ENCODE results near the gene COL4A2.

COL4A2 gene

DNA sequence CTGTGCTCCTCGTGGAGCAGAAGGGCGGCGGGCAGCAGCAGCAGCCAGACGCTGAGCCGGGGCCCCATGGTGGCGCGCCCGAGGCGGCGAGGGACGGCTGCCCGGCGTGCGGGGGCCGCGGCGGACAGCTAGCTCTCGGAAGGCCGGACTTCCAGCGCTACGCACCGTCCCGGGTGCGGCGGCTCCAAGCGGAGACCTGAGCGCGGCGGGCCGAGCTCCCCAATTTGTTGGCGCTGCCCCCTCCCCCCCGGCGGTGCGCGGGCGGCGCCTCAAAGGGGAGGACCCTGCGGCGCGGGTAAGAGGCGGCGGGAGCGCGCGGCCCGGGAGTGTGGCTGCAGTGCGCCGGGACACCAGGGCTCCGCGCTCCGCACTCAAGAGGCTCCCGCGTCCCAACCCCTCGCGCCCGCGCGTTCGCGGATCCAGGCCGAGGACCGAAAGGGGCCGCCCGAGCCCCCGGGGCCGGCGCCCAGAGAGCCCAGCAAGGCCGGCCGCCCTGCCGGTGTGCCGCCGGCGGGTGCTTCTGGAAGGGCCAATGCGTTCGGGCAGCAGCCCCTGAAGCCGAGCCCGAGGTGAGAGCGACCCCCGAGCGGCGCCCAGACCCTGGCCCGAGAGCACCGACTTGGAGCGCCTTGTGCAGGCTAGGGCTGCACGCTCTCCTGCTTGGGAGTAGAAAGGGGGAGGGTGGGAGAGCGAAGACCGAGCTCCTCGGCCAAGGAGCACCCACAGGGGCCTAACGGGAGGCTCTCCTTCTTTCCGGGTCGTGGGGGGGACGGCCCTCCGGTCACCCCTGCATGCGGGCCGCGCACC lies at the start of gene COL4A2, which contains the start of gene COL4A1:
Gene COL4A2, plus strand, starts transcription at position 325 of the 807 bp plus-strand sequence. CDS start 620 bp downstream, outside the sequence.
Gene COL4A1, minus strand, starts transcription at position 198 of the 807 bp plus-strand sequence. Its CDS starts 130 bp downstream, at position 68.
- no peak for DNase-seq

DNA sequence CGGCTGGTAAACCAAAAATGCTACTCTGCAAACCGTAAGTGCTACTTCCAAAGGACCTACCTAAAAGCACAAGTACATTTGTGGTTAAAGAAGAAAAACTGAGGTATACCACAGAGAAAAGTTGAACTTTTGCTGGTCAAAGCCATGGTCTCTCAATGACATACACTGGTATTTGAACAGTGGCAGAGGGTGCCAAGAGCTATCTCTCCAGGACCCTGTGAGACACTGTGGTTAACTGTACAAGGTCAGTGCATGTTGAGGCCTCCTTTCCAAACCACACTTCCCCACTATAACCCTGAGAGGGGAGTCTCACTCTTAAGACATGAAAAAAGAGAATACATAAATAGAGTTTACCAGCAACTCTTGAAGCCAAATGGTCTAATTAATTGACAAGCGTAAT lies 49.7 kb upstream of the COL4A2 start:
- no peak for DNase-seq

DNA sequence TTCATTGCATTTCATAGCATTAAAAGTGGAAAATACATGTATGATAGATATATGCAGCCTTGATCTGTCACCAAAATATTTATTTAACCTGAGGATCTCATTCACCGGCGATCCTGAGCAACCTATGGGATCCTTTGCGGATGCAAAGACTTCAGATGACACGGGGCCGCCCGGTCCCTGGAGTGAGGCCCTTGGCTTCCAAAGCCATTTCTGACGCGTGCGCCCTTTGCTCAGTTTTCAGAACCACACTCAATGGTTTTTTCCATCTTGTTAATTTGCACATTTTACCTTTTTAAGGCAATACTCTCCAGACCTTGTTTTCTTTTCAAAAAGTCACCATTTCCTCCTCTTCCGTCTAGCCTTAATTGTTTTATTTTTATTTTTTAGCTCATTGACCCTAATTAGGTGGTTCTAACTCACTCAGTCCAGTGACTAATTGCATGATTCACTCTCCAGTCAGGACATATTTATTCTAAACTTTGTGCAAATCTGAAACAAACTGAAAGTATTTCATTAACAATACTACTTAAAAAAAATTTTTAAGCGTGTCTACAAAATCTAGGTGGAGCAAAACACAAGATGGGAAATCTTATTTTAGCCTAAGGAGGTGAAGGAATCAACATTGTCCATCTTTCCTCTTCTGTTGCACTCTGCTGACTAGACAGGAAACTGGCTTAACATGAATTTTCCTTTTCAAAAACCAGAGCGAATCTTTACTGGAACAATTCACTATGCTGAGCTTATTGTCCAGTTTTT lies 48.0 kb upstream of the COL4A2 start:
- DNase-seq = no peak

DNA sequence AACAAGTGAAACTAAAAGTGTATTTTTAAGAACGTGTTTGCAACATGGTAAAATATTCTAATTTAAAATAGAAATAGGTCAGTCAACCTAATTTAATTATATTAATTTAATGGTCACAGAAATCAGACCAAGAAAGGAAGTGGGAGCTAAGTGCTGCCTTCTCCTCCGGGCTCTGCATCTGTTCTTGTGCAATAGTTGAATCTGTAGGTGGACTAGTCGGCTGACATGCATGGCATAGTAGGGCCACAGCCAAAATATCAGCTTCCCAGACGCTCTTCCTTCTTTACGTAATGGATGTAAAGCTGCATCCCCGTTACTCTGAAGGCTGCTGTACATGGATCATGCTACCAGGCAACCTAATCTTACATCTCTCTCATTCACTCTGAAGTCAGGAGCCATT lies 47.4 kb upstream of the COL4A2 start:
- no peak for DNase-seq

DNA sequence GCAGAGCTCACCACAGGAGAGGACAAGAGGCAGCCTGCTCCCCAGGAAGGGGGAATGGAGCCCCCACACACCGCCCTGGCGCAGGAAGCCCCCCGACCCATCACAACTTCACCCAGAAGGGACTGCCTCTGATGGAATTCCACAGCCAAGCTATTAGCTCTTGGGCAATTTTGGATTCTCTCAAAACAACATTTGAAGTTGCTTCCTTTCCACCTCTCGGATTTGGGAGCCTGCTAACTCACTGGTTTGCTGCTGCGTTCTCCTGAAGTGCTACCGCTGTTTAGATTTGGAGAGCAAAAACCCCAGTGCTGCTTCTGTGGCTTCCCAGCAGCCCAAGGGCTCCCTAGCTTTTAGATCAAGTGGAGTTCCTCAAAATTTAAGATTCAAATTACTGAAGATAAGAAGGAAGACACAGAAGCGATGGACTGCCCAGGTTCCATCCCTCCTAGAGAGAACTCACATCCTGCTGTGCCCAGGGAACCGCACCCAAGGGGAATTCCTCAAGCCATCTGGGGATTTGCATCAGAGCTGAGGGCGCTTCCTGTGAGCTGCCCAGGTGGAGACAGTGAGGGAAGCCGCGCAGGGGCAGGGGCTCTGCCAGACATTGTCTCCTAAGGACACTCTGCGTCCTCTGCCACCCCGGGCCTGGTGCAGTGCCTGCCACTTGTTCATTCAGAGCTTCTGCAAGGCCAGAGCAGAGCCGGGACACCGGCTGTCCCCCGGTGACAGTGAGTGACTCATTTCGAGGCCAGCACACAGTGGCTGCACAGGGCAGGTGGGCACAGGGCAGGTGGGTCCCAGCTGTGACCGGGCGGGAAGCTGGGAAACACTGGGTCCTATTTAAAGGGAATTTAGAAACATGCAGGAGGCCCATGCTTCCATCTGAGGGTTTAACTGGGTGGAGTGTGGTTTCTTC lies 45.7 kb upstream of the COL4A2 start:
- DNase-seq = no peak

DNA sequence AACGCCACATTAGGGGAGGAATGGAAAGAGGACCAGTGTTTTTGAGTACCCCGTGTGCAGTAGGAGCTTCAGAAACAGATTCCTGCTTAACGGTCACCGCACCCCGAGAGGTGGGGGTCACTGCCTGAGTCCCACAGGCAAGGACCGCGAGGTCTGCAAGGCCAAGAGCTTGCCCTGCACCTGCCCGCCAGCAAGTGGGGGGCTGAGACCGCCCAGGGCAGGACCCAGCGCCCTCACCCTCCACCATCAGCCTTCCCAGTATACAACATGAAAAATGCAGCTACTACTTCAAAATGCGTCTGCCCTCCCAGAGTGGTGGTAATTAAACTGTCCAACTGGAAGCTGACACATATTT lies 45.0 kb upstream of the COL4A2 start:
- no peak for DNase-seq

DNA sequence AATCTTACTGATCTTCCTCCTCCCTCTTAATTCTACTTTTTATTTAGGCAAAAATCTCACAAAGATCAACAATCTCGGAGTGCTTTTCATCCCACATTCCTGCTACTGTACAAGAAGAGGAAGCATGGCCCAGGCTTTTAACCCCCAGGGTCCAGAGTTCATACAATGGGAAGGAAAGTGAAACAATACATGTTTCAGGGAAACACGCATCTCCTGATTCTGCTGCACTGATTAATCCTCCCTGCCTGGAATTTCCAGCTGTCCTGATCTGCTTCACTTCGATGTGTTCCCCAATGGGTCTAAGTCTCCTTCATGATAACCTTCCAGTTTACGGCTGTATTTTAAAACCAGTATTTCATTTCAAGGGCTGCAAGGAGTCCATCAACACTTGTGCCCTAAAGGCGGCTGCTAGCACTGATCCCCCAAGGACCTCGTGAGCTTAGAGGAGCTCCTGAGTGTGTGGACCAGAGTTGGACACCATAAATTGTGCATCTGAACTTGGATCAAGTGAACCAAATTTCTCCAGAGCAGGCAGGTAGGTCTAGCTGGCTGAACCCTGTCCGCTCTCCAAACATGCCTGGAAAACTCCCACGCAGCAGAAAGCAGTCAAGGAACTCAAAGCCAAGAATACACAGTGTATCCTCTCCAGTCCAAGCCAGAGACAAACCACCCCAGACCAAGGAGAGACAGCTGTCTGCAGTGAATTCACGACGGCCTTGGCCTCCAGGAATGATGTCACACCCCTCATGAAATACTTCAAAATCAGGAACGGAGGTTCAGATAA lies 44.4 kb upstream of the COL4A2 start:
- DNase-seq = no peak

DNA sequence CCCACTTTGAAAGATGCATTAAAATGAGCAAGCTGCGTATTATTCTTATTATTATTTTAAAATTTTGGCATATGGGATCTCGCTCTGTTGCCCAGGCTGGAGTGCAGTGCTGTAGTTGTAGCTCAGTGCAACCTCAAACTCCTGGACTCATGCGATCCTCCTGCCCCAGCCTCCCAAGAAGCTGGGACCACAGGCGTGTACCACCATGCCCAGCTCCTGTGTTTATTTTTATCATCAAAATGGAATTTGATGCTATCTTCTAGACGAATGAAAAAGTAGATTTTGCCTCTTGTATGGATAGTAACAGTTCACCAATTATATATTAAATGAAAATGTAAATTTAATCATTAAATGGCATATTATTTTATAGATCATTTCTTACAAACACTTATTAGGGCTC lies 43.7 kb upstream of the COL4A2 start:
- no peak for DNase-seq

DNA sequence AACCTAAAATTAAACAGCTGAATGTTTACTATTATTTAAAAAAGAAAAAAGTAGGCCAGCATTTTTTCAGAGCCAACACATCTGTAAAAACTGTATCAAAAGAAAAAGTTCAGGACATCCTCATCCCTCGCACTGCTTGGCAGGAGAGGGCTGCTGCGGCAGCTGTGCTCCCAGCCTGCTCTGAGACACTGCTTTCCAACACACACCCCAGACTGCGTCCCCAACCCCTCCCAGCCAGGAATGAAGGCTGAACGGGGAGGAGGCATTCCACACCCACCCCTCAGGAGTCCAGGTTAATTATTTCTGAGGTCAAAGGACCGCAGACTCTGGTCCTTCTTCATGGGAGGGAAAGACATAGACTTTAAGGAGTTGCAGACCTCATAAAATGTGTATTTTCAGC lies 43.2 kb upstream of the COL4A2 start:
- no peak for DNase-seq

DNA sequence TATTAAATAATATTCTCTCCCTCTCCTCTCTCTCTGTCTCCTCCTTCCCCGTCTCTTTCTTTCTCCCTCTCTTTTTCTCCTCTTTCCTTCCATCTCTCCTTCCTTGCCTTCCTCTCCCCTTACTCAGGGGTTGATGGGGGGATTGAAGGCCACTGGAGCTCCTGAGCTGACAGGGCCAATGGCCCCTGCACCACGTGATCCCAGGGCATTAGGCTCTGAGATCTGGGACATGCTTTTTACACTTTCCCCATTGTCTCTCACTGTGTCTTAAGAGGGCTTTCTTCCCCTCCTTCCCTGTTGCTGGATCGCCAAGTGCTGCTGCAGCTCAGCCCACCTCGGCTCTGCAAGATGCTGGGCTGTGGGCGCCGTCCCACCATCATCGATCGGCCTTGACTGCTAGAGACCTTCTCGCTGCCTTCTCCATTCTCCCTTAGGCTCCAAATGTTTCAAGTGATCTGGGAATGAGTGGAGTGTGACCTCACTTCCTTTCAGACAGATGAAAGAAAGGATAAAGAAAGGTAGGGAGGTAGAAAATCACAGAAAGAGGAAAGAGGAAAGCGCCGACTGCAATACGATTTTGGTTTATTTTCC lies 42.3 kb upstream of the COL4A2 start:
- DNase-seq = no peak

DNA sequence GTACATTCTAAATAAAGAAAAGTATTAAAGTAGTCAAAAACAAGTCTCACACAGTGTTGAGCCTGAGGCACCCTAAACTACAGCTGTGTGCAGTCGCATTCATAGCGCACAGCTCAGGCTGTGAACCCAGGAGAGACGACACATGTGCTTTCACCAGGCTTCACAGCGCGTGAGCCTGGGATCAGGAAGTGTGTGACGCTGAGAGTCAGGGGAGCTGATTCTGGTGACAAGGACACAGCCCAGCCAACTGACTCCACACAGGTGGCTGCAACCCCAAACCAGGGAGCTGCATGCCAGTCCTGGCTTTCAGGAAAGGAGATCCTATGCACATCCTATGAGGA lies 41.8 kb upstream of the COL4A2 start:
- no peak for DNase-seq

DNA sequence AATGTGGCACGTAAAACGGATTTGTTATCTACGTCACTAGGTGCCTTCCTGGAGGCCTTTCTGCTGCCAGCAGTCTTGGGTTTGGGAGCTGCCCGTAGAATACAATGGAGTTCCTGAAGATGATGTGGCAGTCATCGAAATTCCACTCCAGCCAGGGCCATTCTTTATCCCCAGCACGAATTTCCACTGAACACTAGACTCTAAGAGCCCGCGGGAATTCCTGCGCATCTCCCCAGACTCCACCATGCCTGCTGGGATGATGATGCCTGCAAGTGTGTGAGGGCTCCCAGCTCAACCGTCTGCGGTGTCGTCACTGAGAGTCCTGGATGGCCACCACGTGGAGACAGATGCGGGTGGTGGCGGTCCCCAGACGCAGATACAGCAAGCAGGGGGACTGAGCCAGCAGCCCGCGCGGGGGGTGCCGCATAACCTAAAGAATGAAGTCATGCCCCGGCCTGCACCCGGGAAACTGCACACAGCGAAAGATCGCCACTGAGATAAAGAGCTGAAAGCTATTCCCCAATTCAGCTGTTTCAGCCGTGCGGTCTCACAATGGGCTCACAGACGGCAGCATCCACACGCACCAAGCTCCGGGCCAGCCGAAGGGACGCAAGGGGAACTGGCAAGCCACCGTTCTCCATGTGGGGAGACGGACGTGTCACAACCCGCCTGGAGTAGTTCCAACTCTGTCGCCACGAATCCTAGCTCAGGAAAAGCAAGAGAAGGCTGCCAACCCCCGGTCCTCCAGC lies 41.2 kb upstream of the COL4A2 start:
- no peak for DNase-seq

DNA sequence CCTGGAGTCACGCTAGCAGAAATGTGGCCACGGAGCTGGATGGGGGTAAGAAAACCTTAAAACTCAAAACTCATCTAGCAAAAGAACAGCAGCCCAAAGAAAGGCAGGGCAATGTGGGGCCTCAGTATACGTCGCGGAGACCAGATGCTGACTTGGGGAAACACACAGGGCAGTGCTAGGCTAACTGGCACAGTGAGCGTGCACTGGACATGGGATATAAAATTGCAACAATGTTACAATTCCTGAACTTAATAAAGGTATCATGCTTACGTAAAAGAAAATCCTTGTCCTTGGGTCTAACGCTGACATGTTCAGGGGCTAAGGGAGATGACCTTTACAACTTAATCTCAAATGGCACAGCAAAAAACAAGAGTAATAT lies 40.7 kb upstream of the COL4A2 start:
- DNase-seq = no peak

DNA sequence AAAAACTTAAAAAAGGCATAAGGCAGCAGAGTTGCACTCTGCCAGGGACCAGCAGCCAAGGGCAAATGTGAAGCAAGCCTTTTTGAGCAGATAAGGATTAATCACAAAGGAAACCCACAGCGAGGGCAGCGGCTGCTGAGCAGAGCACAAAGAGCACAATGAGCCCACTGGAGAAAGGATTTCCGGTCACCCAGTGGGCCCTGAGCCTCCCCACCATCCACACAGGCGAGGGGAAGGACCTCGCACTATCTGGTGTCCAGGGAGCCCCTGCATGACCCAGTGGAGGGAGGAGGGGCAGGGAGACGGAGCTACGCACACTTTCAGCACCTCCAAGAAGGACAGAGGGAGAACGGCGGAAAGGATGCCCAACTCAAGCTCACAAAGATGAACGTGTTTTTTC lies 40.1 kb upstream of the COL4A2 start:
- no peak for DNase-seq

DNA sequence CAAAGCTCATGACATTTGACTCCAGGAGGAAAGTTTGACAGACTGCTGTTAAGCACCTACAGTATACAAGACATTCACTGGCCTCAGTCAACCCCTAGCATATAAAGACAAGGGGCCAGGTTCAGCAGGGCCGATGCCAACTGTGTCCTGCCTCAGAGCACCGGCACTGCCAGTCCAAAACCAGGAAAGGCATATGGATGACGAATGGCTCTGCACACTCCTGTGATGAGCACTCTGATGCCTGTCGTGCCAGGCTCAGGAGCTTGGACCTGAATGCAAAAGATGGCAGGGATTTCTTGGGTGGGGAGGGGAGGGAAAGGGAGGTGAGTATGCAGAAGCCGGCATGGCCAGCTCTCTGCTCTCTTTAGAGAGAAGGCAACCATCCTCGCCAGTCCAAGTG lies 39.0 kb upstream of the COL4A2 start:
- DNase-seq = no peak

DNA sequence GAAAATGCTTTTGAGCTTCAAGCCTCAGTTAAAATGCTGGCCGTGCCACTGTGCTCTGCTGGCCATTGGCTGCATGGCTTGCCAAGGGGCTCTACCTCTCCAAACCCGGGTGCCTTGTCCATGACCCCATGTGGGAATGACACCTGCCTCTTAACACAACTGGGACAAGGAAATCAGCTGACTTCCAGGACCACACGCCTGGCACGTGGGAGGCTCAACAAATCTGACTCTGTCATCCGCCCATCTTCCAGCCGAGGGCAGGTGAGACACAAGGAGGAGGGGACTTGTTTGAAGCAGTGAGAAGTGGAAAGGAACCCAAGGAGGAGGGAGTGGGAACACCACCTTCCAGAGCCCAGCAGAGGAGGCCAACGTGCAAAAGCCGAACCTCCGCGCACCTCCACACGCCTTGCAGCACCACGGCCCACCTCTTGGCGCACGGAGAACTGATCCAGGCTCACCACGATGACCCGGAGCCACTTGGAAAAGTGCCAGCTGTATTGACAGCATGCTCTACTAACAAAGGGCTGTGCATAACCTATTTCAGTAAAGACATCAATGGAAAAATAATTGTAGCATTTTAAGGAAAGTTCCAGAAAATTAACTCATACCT lies 38.4 kb upstream of the COL4A2 start:
- no peak for DNase-seq

DNA sequence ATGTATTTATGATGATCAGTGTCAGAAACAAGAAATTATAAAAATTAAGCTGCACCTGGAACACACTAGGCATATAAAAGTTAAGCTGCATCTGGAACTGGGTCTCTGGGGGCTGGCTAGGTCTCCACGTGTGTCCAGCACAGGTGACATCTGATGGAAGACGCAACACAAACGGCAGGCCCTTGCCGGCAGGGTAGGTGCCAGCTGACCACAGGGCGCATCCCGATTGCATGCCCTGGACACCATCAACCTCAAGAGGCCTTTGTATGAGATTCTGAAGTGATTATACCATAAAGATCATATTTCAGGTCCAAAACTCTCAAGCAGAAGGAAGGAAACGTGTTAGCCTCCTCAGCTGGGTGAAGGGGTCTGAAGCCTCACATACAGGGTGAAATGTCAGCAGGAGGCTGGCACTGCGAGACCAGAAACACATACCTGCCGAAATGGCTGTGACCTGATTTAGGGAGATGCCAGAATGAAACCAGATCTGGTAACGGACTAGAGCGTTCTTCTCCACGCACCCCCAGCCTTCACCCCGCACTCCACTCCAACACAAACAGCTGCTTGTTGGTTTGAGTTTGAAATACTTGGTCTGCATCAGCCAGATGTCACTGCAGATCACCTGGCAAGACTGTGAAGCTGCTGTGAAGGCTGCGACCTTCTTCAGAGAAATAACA lies 37.4 kb upstream of the COL4A2 start:
- DNase-seq = no peak

DNA sequence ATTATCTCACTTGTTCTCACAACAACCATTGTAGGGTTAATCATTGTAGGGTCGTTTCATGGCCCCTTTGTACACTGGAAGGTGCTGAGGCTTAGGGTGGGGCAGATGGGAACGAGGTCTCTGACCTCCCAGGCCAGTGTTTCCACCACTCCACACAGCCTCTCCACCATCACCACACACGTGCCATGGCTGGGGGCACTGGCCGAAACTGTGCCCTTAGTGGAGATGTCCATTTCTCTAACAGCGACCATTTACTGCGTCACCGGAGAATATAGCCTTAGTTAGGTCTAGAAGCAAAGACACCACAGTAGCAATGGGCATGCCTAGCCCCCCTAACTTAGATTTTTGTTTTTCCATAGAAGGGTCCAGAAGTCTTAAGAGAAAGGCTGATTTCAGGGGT lies 36.6 kb upstream of the COL4A2 start:
- no peak for DNase-seq

DNA sequence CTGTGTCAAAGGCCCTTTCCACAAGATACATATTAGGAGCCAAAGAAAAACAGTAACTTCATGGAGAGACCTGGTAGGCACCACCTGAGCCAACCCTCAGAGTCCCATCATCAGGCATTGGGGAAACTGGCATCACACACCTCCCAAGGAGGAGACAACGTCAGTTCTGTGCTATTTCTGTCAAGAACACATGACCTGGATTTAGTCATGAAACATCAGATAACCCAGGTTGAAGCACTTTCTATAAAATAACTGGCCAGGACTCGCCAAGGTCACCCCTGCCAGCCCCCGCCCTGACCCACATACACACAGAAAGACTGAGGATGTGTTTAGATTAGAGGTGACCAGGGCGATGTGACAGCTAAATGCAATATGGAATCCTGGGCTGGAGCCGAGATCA lies 35.8 kb upstream of the COL4A2 start:
- DNase-seq = no peak

DNA sequence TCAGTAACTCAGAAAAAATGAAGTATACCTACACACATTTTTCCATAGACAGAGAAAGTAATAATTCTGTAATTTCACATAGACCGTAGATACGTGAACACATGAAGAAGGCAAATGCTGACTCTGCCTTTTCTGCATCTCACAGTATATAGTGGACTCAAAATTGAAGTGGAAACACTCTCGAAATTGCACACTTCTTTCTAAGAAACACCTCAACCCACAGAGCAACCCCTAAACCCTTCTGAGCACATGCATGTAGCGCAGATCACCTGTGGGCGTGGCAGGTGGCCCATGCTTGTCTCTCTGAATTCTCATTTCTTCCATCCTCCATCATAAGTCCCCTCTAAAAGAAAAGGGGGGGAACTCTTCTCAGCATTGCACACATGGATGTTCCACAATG lies 34.9 kb upstream of the COL4A2 start:
- no peak for DNase-seq

All from SHP77 (cell line).